GM19240 (cell line): ENCODE results near the gene UNG.
"Not testable (repeated sequence)": the region's sequence is repeated elsewhere in the genome, so short reads cannot be mapped to it uniquely, and the experiment has no call there.

Source experiments
- DNase-seq: peaks from one replicate; pipeline ENCODE4 v3.0.0; 2011; ENCODE audit warnings: low spot score; ENCODE audit not compliant: insufficient read length

Gene UNG

GRCh38 chr12:109120557-109120956, 23.2 kb downstream of the UNG start:
- no peak for DNase-seq

GRCh38 chr12:109121346-109121880, 24.0 kb downstream of the UNG start:
- DNase-seq, result no peak

GRCh38 chr12:109124878-109125648, 27.7 kb downstream of the UNG start:
- DNase-seq, result no peak

- DNase-seq, result no peak
These were observed 28.4 kb downstream of the UNG start for GRCh38 chr12:109125791-109126190.

- no peak for DNase-seq
These were observed 29.4 kb downstream of the UNG start for GRCh38 chr12:109126784-109127183.

GRCh38 chr12:109127533-109128242, 30.3 kb downstream of the UNG start:
- no peak for DNase-seq

- DNase-seq, result no peak
These were observed 33.1 kb downstream of the UNG start for GRCh38 chr12:109130297-109131153.

- DNase-seq, result no peak
These were observed 34.0 kb downstream of the UNG start for GRCh38 chr12:109131154-109132050.

GRCh38 chr12:109134186-109134917, 37.0 kb downstream of the UNG start:
- no peak for DNase-seq

- DNase-seq, result no peak
These were observed 39.7 kb downstream of the UNG start for GRCh38 chr12:109137055-109137454.

- no peak for DNase-seq
These were observed 42.0 kb downstream of the UNG start for GRCh38 chr12:109139360-109139759.

GRCh38 chr12:109139791-109140190, 42.4 kb downstream of the UNG start:
- DNase-seq, result no peak

GRCh38 chr12:109140560-109140959, 43.2 kb downstream of the UNG start:
- DNase-seq, result no peak

- no peak for DNase-seq
These were observed 46.8 kb downstream of the UNG start for GRCh38 chr12:109144224-109144623.

GRCh38 chr12:109147126-109147525, 49.7 kb downstream of the UNG start:
- not testable (repeated sequence) for DNase-seq

- no peak for DNase-seq
These were observed 50.6 kb downstream of the UNG start for GRCh38 chr12:109147954-109148353.

GRCh38 chr12:109150124-109150640, 52.8 kb downstream of the UNG start:
- DNase-seq, result no peak

GRCh38 chr12:109151457-109151856, 54.1 kb downstream of the UNG start:
- DNase-seq, result no peak

GRCh38 chr12:109153821-109154441, 56.5 kb downstream of the UNG start:
- no peak for DNase-seq
